WTC11 (cell line): ENCODE measurements around the gene DNAJC3. TPM values are rescaled to one million over a fixed set of nuclear protein-coding genes. Genes with fewer than 3 reads are reported as not detected.

Source experiments
- ATAC-seq: fragments of 200-7000 bp; cut with Tn5 transposase; 2 replicates; pipeline ENCODE4 v1.10.0; 2021; ENCODE audit warnings: mild to moderate bottlenecking, moderate library complexity
- CTCF ChIA-PET: fragments of 300-600 bp; sonication (Branson Sonifier 250); formaldehyde crosslinking; loops from one replicate; lab custom pipeline; 2021; ENCODE audit warnings: antibody characterized with exemption; lab: Charles Lee
- POLR2A ChIA-PET: fragments of 350-600 bp; sonication (Branson Sonifier 250); formaldehyde crosslinking; loops from one replicate; lab custom pipeline; 2021; ENCODE audit warnings: antibody characterized with exemption; lab: Charles Lee
- DNase-seq: peaks from one replicate; pipeline ENCODE4 v3.0.0; 2021; ENCODE audit warnings: low spot score
- H3K27ac Mint-ChIP-seq: 2 replicates; pipeline ENCODE4 v1.8.0; 2021; ENCODE audit warnings: mixed read lengths
- H3K27me3 Mint-ChIP-seq: 2 replicates; pipeline ENCODE4 v1.8.0; 2021; ENCODE audit warnings: low read depth, mild to moderate bottlenecking, moderate library complexity, mixed read lengths
- H3K36me3 Mint-ChIP-seq: 2 replicates; pipeline ENCODE4 v1.8.0; 2021; ENCODE audit warnings: mixed read lengths
- H3K4me1 Mint-ChIP-seq: 2 replicates; pipeline ENCODE4 v1.8.0; 2022; ENCODE audit warnings: mixed read lengths
- H3K4me3 Mint-ChIP-seq: 2 replicates; pipeline ENCODE4 v1.8.0; 2021; ENCODE audit warnings: mild to moderate bottlenecking, moderate library complexity, mixed read lengths
- H3K9me3 Mint-ChIP-seq: 2 replicates; pipeline ENCODE4 v1.8.0; 2021; ENCODE audit warnings: mixed read lengths
- ARID4B ChIP-seq: sonication (generic); formaldehyde crosslinking; IDR thresholded peaks from 2 replicates; pipeline ENCODE4 v1.8.0; 2023; ENCODE audit warnings: missing genetic modification reagents, mild to moderate bottlenecking, borderline replicate concordance
- ATF2 ChIP-seq: sonication (generic); formaldehyde crosslinking; IDR thresholded peaks from 2 replicates; pipeline ENCODE4 v1.8.1; 2022; ENCODE audit warnings: low read depth, missing genetic modification reagents, borderline replicate concordance
- ATF3 ChIP-seq: sonication (generic); formaldehyde crosslinking; conservative IDR thresholded peaks from 2 replicates; pipeline ENCODE4 v1.8.1; 2022; ENCODE audit warnings: mild to moderate bottlenecking, missing genetic modification reagents
- ESRRA ChIP-seq: sonication (generic); formaldehyde crosslinking; IDR thresholded peaks from 2 replicates; pipeline ENCODE4 v1.8.1; 2022; ENCODE audit warnings: mild to moderate bottlenecking, missing genetic modification reagents, borderline replicate concordance
- ETV6 ChIP-seq: sonication (generic); formaldehyde crosslinking; IDR thresholded peaks from 2 replicates; pipeline ENCODE4 v1.8.1; 2022; ENCODE audit warnings: mild to moderate bottlenecking, missing genetic modification reagents
- FOXP4 ChIP-seq: sonication (generic); formaldehyde crosslinking; IDR thresholded peaks from 2 replicates; pipeline ENCODE4 v1.8.0; 2022; ENCODE audit warnings: mild to moderate bottlenecking, missing genetic modification reagents
- IRF2 ChIP-seq: sonication (generic); formaldehyde crosslinking; IDR thresholded peaks from 2 replicates; pipeline ENCODE4 v1.8.0; 2022; ENCODE audit warnings: low read depth, missing genetic modification reagents, borderline replicate concordance
- KAT7 ChIP-seq: sonication (generic); formaldehyde crosslinking; IDR thresholded peaks from 2 replicates; pipeline ENCODE4 v1.8.1; 2023; ENCODE audit warnings: missing genetic modification reagents, mild to moderate bottlenecking, borderline replicate concordance
- NFYB ChIP-seq: sonication (generic); formaldehyde crosslinking; conservative IDR thresholded peaks from 2 replicates; pipeline ENCODE4 v1.8.0; 2022; ENCODE audit warnings: low read depth, missing genetic modification reagents
- NR1H2 ChIP-seq: sonication (generic); formaldehyde crosslinking; IDR thresholded peaks from 2 replicates; pipeline ENCODE4 v1.9.0; 2021; ENCODE audit warnings: mild to moderate bottlenecking, moderate library complexity, missing genetic modification reagents
- SP1 ChIP-seq: sonication (generic); formaldehyde crosslinking; conservative IDR thresholded peaks from 2 replicates; pipeline ENCODE4 v1.8.1; 2022; ENCODE audit warnings: missing genetic modification reagents
- STAT6 ChIP-seq: sonication (generic); formaldehyde crosslinking; conservative IDR thresholded peaks from 2 replicates; pipeline ENCODE4 v1.8.1; 2023; ENCODE audit warnings: mild to moderate bottlenecking, low read depth, missing genetic modification reagents, moderate library complexity
- TEAD1 ChIP-seq: sonication (generic); formaldehyde crosslinking; IDR thresholded peaks from 2 replicates; pipeline ENCODE4 v1.8.0; 2022; ENCODE audit warnings: mild to moderate bottlenecking, missing genetic modification reagents
- ZBTB43 ChIP-seq: sonication (generic); formaldehyde crosslinking; IDR thresholded peaks from 2 replicates; pipeline ENCODE4 v1.8.1; 2023; ENCODE audit warnings: mild to moderate bottlenecking, missing genetic modification reagents
- ZNF263 ChIP-seq: sonication (generic); formaldehyde crosslinking; IDR thresholded peaks from 2 replicates; pipeline ENCODE4 v1.8.1; 2022; ENCODE audit warnings: low read depth, mild to moderate bottlenecking, moderate library complexity, missing genetic modification reagents
- ZNF317 ChIP-seq: sonication (generic); formaldehyde crosslinking; IDR thresholded peaks from 2 replicates; pipeline ENCODE4 v1.8.1; 2023; ENCODE audit warnings: low read depth, mild to moderate bottlenecking, moderate library complexity, missing genetic modification reagents, borderline replicate concordance
- ZNF396 ChIP-seq: fragments of 250-450 bp; sonication (Bioruptor Pico); IDR thresholded peaks from 2 replicates; pipeline ENCODE4 v1.8.0; 2021; ENCODE audit warnings: mild to moderate bottlenecking, moderate library complexity, borderline replicate concordance
- ZNF423 ChIP-seq: fragments of 250-450 bp; sonication (Bioruptor Pico); IDR thresholded peaks from 2 replicates; pipeline ENCODE4 v2.1.2; 2022; ENCODE audit warnings: mild to moderate bottlenecking, moderate library complexity
- total RNA-seq: library from RNA; stranded (reverse); gene quantifications from 3 replicates; pipeline ENCODE4 v1.2.3, GENCODE V29; 2021

Gene DNAJC3
- total RNA-seq, 1 experiment from 2014 or later: 20.0 TPM

- TF ChIP-seq ESRRA (CRISPR knock-in tag) (no peak), TEAD1 (CRISPR knock-in tag) (no peak), ETV6 (CRISPR knock-in tag) (no peak), ZBTB43 (CRISPR knock-in tag) (no peak), ZNF396 (CRISPR knock-in tag) (no peak), ZNF263 (CRISPR knock-in tag) (no peak), NFYB (no peak), IRF2 (CRISPR knock-in tag) (no peak), ATF2 (CRISPR knock-in tag) (no peak), ATF3 (CRISPR knock-in tag) (no peak), NR1H2 (CRISPR knock-in tag) (no peak), STAT6 (CRISPR knock-in tag) (no peak), ARID4B (0 out of 2 replicates have a peak, but pooled peaks have one; percentile 49), KAT7 (CRISPR knock-in tag) (no peak)
Observed at GRCh38 chr13:95642028-95642621, 34.8 kb upstream of the DNAJC3 start (continued).

- POLR2A ChIA-PET: interaction anchor here (0.8 to 2.9 kb wide), 3 partner anchors 19 to 34 kb away, joined by 3 to 17 read pairs (median 3); partner anchors contain the start of gene DNAJC3
- H3K27me3 Mint-ChIP-seq: peaks cover 9% of the 10 kb centered on the region
- H3K9me3 Mint-ChIP-seq: no peaks in the 10 kb centered on the region
- no peak for ATAC-seq
- H3K4me3 Mint-ChIP-seq: peak overlapping the region; percentile 89
- H3K36me3 Mint-ChIP-seq: peaks cover 20% of the 10 kb centered on the region
- CTCF ChIA-PET: interaction anchor here (0.9 to 3.6 kb wide), 5 partner anchors 18 to 338 kb away, joined by 3 to 30 read pairs (median 9); partner anchors contain the start of gene DNAJC3
- peaks cover 19% of the 10 kb centered on the region for H3K4me1 Mint-ChIP-seq
- no peak overlapping the region for H3K27ac Mint-ChIP-seq
- no peak for DNase-seq
- TF ChIP-seq SP1 (CRISPR knock-in tag) (no peak), ZNF317 (CRISPR knock-in tag) (no peak), STAT6 (CRISPR knock-in tag) (no peak), ZNF423 (no peak), FOXP4 (CRISPR knock-in tag) (no peak)
Observed at GRCh38 chr13:95642999-95643398, 33.9 kb upstream of the DNAJC3 start.
